GM15510 (cell line): Measurements from ENCODE around the gene ME1.

ENCODE experiments used
- POLR2A ChIP-seq: IDR thresholded peaks from 3 replicates; pipeline ENCODE4 v1.6.1; 2011; ENCODE audit warnings: borderline replicate concordance; ENCODE audit not compliant: insufficient read length; ENCODE audit errors: extremely low read depth

The ME1 gene

GRCh38 chr6:83430611-83431544 is at the start of gene ME1:
TSS of gene ME1 (minus strand) at chr6:83431051. CDS start at chr6:83430954, 97 bp downstream.
- TF ChIP-seq POLR2A: no peak

GRCh38 chr6:83480470-83480869 is 49.6 kb upstream of the ME1 start:
- TF ChIP-seq POLR2A: no peak

- TF ChIP-seq POLR2A: no peak
Measured at GRCh38 chr6:83479389-83479788, 48.5 kb upstream of the ME1 start.

GRCh38 chr6:83476971-83477370 is 46.1 kb upstream of the ME1 start:
- no peak for TF ChIP-seq POLR2A

- TF ChIP-seq POLR2A: no peak
Measured at GRCh38 chr6:83474309-83474708, 43.5 kb upstream of the ME1 start.

GRCh38 chr6:83472767-83473166 is 41.9 kb upstream of the ME1 start:
- TF ChIP-seq POLR2A: no peak

- TF ChIP-seq POLR2A: no peak
Measured at GRCh38 chr6:83470587-83470986, 39.7 kb upstream of the ME1 start.

GRCh38 chr6:83470001-83470400 is 39.1 kb upstream of the ME1 start:
- no peak for TF ChIP-seq POLR2A

GRCh38 chr6:83467620-83468036 is 36.8 kb upstream of the ME1 start:
- TF ChIP-seq POLR2A: no peak

GRCh38 chr6:83466328-83466727 is 35.5 kb upstream of the ME1 start:
- TF ChIP-seq POLR2A: no peak

- TF ChIP-seq POLR2A: no peak
Measured at GRCh38 chr6:83464381-83465140, 33.7 kb upstream of the ME1 start.

- no peak for TF ChIP-seq POLR2A
Measured at GRCh38 chr6:83463886-83464285, 33.0 kb upstream of the ME1 start.

GRCh38 chr6:83462524-83462923 is 31.7 kb upstream of the ME1 start:
- no peak for TF ChIP-seq POLR2A

GRCh38 chr6:83461438-83461837 is 30.6 kb upstream of the ME1 start:
- no peak for TF ChIP-seq POLR2A

- TF ChIP-seq POLR2A: no peak
Measured at GRCh38 chr6:83459663-83460062, 28.8 kb upstream of the ME1 start.

- TF ChIP-seq POLR2A: no peak
Measured at GRCh38 chr6:83443516-83443915, 12.7 kb upstream of the ME1 start.

GRCh38 chr6:83442752-83443151 is 11.9 kb upstream of the ME1 start:
- no peak for TF ChIP-seq POLR2A

GRCh38 chr6:83439201-83439600 is 8.3 kb upstream of the ME1 start:
- TF ChIP-seq POLR2A: no peak
